Superior temporal gyrus (tissue), 1 donor: ENCODE results near the gene PRKCA.

Source experiments
- DNase-seq: peaks from one replicate; pipeline ENCODE4 v3.0.0-alpha.2; 2016; ENCODE audit errors: extremely low spot score

Gene PRKCA

GRCh38 chr17:66807182-66807581, 504.8 kb downstream of the PRKCA start:
- no peak for DNase-seq

GRCh38 chr17:66809408-66809807, 507.0 kb downstream of the PRKCA start:
- no peak for DNase-seq

GRCh38 chr17:66810951-66811682, 508.7 kb downstream of the PRKCA start:
- no peak for DNase-seq

GRCh38 chr17:66811683-66812054, 509.3 kb downstream of the PRKCA start:
- DNase-seq, result no peak

- DNase-seq, result no peak
Measured at GRCh38 chr17:66812571-66812970, 510.2 kb downstream of the PRKCA start.

- no peak for DNase-seq
Measured at GRCh38 chr17:66813296-66813695, 510.9 kb downstream of the PRKCA start.

- DNase-seq, result no peak
Measured at GRCh38 chr17:66814026-66814425, 511.6 kb downstream of the PRKCA start.

GRCh38 chr17:66814570-66814969, 512.2 kb downstream of the PRKCA start:
- DNase-seq, result no peak

- no peak for DNase-seq
Measured at GRCh38 chr17:66817750-66818149, 515.3 kb downstream of the PRKCA start.

GRCh38 chr17:66819466-66819865, 517.1 kb downstream of the PRKCA start:
- DNase-seq, result no peak

GRCh38 chr17:66822009-66822408, 519.6 kb downstream of the PRKCA start:
- no peak for DNase-seq

GRCh38 chr17:66826856-66827255, 524.4 kb downstream of the PRKCA start:
- no peak for DNase-seq

GRCh38 chr17:66829386-66829864, 527.0 kb downstream of the PRKCA start:
- no peak for DNase-seq

GRCh38 chr17:66829883-66830282, 527.5 kb downstream of the PRKCA start:
- DNase-seq, result no peak

GRCh38 chr17:66830451-66830850, 528.0 kb downstream of the PRKCA start:
- DNase-seq, result no peak

- DNase-seq, result no peak
Measured at GRCh38 chr17:66831383-66832210, 529.2 kb downstream of the PRKCA start.

- no peak for DNase-seq
Measured at GRCh38 chr17:66833201-66833600, 530.8 kb downstream of the PRKCA start.

GRCh38 chr17:66834426-66834918, 532.1 kb downstream of the PRKCA start:
- no peak for DNase-seq

- DNase-seq, result no peak
Measured at GRCh38 chr17:66834919-66835454, 532.6 kb downstream of the PRKCA start, which contains the start of gene CACNG5. Gene CACNG5 (plus strand): TSS chr17:66835117. CDS start chr17:66877333, 42,216 bp downstream.

GRCh38 chr17:66835476-66835875, 533.1 kb downstream of the PRKCA start:
- no peak for DNase-seq

- DNase-seq, result no peak
Measured at GRCh38 chr17:66836063-66837005, 533.9 kb downstream of the PRKCA start.
